ENCODE results near the gene CNDP1.

DNA sequence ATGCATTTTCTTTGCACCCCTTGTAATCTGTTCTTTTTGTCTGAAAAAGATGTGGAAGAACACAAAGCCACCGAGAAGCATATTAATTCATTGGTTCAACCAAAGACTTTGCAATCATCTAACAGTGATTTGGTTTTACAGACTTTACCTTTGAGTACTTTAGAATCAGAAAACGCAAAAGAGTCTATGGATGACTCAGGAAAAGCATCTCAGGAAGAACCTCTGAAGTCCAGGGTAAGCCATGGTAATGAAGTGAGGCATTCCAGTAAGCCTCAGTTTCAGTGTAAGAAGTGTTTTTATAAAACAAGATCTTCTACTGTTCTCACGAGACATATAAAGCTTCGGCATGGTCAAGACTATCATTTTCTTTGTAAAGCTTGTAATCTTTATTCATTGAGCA is 98.6 kb downstream of the CNDP1 start:
- TF ChIP-seq, protein P1, sequence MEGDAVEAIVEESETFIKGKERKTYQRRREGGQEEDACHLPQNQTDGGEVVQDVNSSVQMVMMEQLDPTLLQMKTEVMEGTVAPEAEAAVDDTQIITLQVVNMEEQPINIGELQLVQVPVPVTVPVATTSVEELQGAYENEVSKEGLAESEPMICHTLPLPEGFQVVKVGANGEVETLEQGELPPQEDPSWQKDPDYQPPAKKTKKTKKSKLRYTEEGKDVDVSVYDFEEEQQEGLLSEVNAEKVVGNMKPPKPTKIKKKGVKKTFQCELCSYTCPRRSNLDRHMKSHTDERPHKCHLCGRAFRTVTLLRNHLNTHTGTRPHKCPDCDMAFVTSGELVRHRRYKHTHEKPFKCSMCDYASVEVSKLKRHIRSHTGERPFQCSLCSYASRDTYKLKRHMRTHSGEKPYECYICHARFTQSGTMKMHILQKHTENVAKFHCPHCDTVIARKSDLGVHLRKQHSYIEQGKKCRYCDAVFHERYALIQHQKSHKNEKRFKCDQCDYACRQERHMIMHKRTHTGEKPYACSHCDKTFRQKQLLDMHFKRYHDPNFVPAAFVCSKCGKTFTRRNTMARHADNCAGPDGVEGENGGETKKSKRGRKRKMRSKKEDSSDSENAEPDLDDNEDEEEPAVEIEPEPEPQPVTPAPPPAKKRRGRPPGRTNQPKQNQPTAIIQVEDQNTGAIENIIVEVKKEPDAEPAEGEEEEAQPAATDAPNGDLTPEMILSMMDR (IDR thresholded peaks at IDR 0.05) = no peak
- no peak for TF ChIP-seq ZFX (IDR thresholded peaks at IDR 0.05; ENCODE audit: borderline replicate concordance)

Data from 22Rv1 (cell line).